Liver (tissue), 9 donors: Measurements from ENCODE around the gene PDE4D. TPM values are rescaled to one million over a fixed set of nuclear protein-coding genes. Genes with fewer than 3 reads are reported as not detected.

Experiments
- DNase-seq: peaks from one replicate; pipeline ENCODE4 v3.0.0-alpha.2; 2017; ENCODE audit warnings: low spot score
- H3K27ac ChIP-seq, 2 donors: one replicate each; pipeline ENCODE4 v1.7.0; 2013; ENCODE audit warnings: inconsistent platforms in 2 of 2, low read length in 2 of 2, control low read depth in 1 of 2, low read depth in 1 of 2, mild to moderate bottlenecking in 1 of 2
- H3K27me3 ChIP-seq, 4 donors: one replicate each; pipeline versions ENCODE4 v1.6.1 to v1.7.0; 2013; ENCODE audit warnings: low read length in 3 of 4, inconsistent platforms in 1 of 4, mild to moderate bottlenecking in 1 of 4, moderate library complexity in 1 of 4; ENCODE audit not compliant: control insufficient read depth in 4 of 4, insufficient read depth in 4 of 4
- H3K36me3 ChIP-seq, 4 donors: one replicate each; pipeline versions ENCODE4 v1.6.1 to v1.7.0; 2013; ENCODE audit warnings: low read length in 3 of 4, mild to moderate bottlenecking in 3 of 4, low read depth in 1 of 4, moderate library complexity in 1 of 4; ENCODE audit not compliant: control insufficient read depth in 4 of 4, insufficient read depth in 3 of 4
- H3K4me1 ChIP-seq, 4 donors: one replicate each; pipeline versions ENCODE4 v1.6.1 to v1.7.0; 2013; ENCODE audit warnings: low read length in 3 of 4, mild to moderate bottlenecking in 3 of 4, moderate library complexity in 1 of 4; ENCODE audit not compliant: control insufficient read depth in 4 of 4, insufficient read depth in 4 of 4
- H3K4me3 ChIP-seq, 3 donors: one replicate each; pipeline versions ENCODE4 v1.6.1 to v1.7.0; 2013; ENCODE audit warnings: low read length in 3 of 3, control low read depth in 1 of 3, low read depth in 1 of 3, mild to moderate bottlenecking in 1 of 3
- H3K9ac ChIP-seq, 2 donors: one replicate each; pipeline ENCODE4 v1.7.0; 2013; ENCODE audit warnings: low read length in 2 of 2, mild to moderate bottlenecking in 2 of 2, moderate library complexity in 2 of 2, control low read depth in 1 of 2, low read depth in 1 of 2
- H3K9me3 ChIP-seq, 4 donors: one replicate each; pipeline versions ENCODE4 v1.6.1 to v1.7.0; 2013; ENCODE audit warnings: low read length in 3 of 4; ENCODE audit not compliant: control insufficient read depth in 4 of 4
- ATF3 ChIP-seq: IDR thresholded peaks from 2 replicates; pipeline ENCODE4 v1.6.1; 2016; ENCODE audit warnings: antibody characterized with exemption
- EGR1 ChIP-seq, 2 donors: IDR thresholded peaks; 2 replicates each; pipeline ENCODE4 v1.6.1; 2016 to 2018; ENCODE audit warnings: antibody characterized with exemption in 2 of 2, low read depth in 2 of 2
- FOXA1 ChIP-seq: IDR thresholded peaks from 2 replicates; pipeline ENCODE4 v1.6.1; 2016; ENCODE audit warnings: antibody characterized with exemption
- FOXA2 ChIP-seq: IDR thresholded peaks from 2 replicates; pipeline ENCODE4 v1.6.1; 2016; ENCODE audit warnings: antibody characterized with exemption
- GABPA ChIP-seq, 2 donors: IDR thresholded peaks in 1 of 2; conservative IDR thresholded peaks in 1 of 2; 2 replicates each; pipeline ENCODE4 v1.6.1; 2016; ENCODE audit warnings: antibody characterized with exemption in 2 of 2, mild to moderate bottlenecking in 1 of 2, moderate library complexity in 1 of 2
- HNF4A ChIP-seq, 2 donors: conservative IDR thresholded peaks; 2 replicates each; pipeline ENCODE4 v1.6.1; 2016; ENCODE audit warnings: antibody characterized with exemption in 2 of 2, mild to moderate bottlenecking in 2 of 2
- HNF4G ChIP-seq: IDR thresholded peaks from 2 replicates; pipeline ENCODE4 v1.6.1; 2016; ENCODE audit warnings: antibody characterized with exemption
- JUND ChIP-seq, 2 donors: IDR thresholded peaks; 2 replicates each; pipeline ENCODE4 v1.6.1; 2016; ENCODE audit warnings: antibody characterized with exemption in 2 of 2
- NR2F2 ChIP-seq: IDR thresholded peaks from 2 replicates; pipeline ENCODE4 v1.6.1; 2016; ENCODE audit warnings: antibody characterized with exemption
- RAD21 ChIP-seq, 2 donors: IDR thresholded peaks; 2 replicates each; pipeline ENCODE4 v1.6.1; 2016; ENCODE audit warnings: antibody characterized with exemption in 2 of 2, mild to moderate bottlenecking in 2 of 2
- RXRA ChIP-seq, 2 donors: IDR thresholded peaks; 2 replicates each; pipeline ENCODE4 v1.6.1; 2017 to 2018; ENCODE audit warnings: antibody characterized with exemption in 2 of 2, mild to moderate bottlenecking in 1 of 2
- SP1 ChIP-seq: IDR thresholded peaks from 2 replicates; pipeline ENCODE4 v1.6.1; 2018; ENCODE audit warnings: antibody characterized with exemption, mild to moderate bottlenecking
- TAF1 ChIP-seq: conservative IDR thresholded peaks from 2 replicates; pipeline ENCODE4 v1.6.1; 2016; ENCODE audit warnings: antibody characterized with exemption, mild to moderate bottlenecking
- YY1 ChIP-seq: IDR thresholded peaks from 2 replicates; pipeline ENCODE4 v1.6.1; 2016; ENCODE audit warnings: antibody characterized with exemption, mild to moderate bottlenecking
- ZBTB33 ChIP-seq: IDR thresholded peaks from 2 replicates; pipeline ENCODE4 v1.6.1; 2016; ENCODE audit warnings: antibody characterized with exemption
- WGBS: extraction: QIAGEN DNeasy Blood & Tissue Kit; methylation state at CpG from one replicate; pipeline ENCODE4 v1.1.7; 2013; 5-methylcytosine and 5-hydroxymethylcytosine counted together
- polyA plus RNA-seq, 2 donors: library from polyadenylated mRNA; stranded (reverse) in 1 of 2; unstranded in 1 of 2; fragments of 200-250 nt in 1 of 2; fragments of >200 nt in 1 of 2; fragmentation: Nextera tagmentation in 1 of 2; extraction: Ambion mirVana in 1 of 2; gene quantifications; one replicate each; pipeline versions ENCODE4 v1.2.1 to v1.2.3, GENCODE V29; 2013 to 2015
- total RNA-seq, 2 donors: library from RNA; depleted of rRNA; stranded (reverse); fragments of >200 nt; gene quantifications; one replicate each; pipeline ENCODE4 v1.2.3, GENCODE V29; 2014
- TF ChIP-seq, protein P1 (sequence below): IDR thresholded peaks from 2 replicates; pipeline ENCODE4 v1.6.1; 2016; ENCODE audit warnings: antibody characterized with exemption
- TF ChIP-seq, protein P2 (sequence below): IDR thresholded peaks from 2 replicates; pipeline ENCODE4 v1.6.1; 2016; ENCODE audit warnings: antibody characterized with exemption, mild to moderate bottlenecking
- TF ChIP-seq, protein P3 (sequence below): fragments of 150-350 bp; IDR thresholded peaks from 2 replicates; pipeline ENCODE4 v1.5.1; 2017; ENCODE audit warnings: improper control_type of control experiment, low read depth, low read length; ENCODE audit not compliant: missing input control
- donor health status: healthy.
- donor health status: healthy.
- donor health status: healthy.
- donor health status: healthy.
- donor health status: healthy.

The PDE4D gene
- total and polyA plus RNA-seq, 4 donors = 0.67 to 11.9 (median 6.5) TPM

DNA sequence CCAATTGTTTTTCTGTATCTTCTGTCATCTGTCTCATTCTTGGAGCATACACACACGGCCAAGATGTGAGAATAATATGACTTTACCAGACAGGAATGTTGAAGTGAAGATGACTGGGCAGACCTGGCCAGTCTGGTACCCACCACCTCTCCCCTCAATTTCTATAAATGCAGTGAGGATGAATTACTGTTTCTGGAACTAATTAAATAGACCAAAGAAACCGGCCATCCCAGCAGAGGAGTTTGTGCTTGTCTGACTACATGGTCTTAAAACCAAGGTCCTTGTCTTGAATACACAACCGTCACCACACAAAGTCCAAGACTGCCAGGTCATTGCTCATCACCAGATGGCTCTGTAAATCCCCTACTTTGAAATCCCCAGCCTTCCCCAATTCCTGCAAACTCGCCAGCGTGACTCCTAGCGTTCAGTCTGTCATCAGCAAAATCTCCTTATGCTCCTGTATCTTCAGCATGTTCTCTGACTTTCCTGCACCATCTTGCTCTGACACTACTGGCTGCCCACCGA lies 147.2 kb downstream of the PDE4D start:
- no peaks in the 10 kb centered on the region for H3K27me3 ChIP-seq
- H3K27ac ChIP-seq = no peak overlapping the region
- 89% methylated on average over 7 of the region's 7 CpGs for WGBS
- H3K36me3 ChIP-seq = no peaks in the 10 kb centered on the region
- no peak overlapping the region for H3K4me3 ChIP-seq
- no peak for DNase-seq
- TF ChIP-seq, protein P1, sequence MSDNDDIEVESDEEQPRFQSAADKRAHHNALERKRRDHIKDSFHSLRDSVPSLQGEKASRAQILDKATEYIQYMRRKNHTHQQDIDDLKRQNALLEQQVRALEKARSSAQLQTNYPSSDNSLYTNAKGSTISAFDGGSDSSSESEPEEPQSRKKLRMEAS = no peak
- no peak for TF ChIP-seq SP1
- TF ChIP-seq, protein P2, sequence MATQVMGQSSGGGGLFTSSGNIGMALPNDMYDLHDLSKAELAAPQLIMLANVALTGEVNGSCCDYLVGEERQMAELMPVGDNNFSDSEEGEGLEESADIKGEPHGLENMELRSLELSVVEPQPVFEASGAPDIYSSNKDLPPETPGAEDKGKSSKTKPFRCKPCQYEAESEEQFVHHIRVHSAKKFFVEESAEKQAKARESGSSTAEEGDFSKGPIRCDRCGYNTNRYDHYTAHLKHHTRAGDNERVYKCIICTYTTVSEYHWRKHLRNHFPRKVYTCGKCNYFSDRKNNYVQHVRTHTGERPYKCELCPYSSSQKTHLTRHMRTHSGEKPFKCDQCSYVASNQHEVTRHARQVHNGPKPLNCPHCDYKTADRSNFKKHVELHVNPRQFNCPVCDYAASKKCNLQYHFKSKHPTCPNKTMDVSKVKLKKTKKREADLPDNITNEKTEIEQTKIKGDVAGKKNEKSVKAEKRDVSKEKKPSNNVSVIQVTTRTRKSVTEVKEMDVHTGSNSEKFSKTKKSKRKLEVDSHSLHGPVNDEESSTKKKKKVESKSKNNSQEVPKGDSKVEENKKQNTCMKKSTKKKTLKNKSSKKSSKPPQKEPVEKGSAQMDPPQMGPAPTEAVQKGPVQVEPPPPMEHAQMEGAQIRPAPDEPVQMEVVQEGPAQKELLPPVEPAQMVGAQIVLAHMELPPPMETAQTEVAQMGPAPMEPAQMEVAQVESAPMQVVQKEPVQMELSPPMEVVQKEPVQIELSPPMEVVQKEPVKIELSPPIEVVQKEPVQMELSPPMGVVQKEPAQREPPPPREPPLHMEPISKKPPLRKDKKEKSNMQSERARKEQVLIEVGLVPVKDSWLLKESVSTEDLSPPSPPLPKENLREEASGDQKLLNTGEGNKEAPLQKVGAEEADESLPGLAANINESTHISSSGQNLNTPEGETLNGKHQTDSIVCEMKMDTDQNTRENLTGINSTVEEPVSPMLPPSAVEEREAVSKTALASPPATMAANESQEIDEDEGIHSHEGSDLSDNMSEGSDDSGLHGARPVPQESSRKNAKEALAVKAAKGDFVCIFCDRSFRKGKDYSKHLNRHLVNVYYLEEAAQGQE = no peak
- no peak for TF ChIP-seq YY1
- no peak for TF ChIP-seq FOXA2
- TF ChIP-seq FOXA1 = no peak
- TF ChIP-seq TAF1 = no peak
- no peak for TF ChIP-seq RXRA (IDR thresholded peaks at IDR 0.05)
- H3K9ac ChIP-seq = no peak overlapping the region
- no peaks in the 10 kb centered on the region for H3K9me3 ChIP-seq
- no peaks in the 10 kb centered on the region for H3K4me1 ChIP-seq

GRCh38 chr5:59745415-59745863 lies 148.1 kb downstream of the PDE4D start:
- peak overlapping the region in 1 of 2 donors; percentile 57 for H3K27ac ChIP-seq
- no peak overlapping the region for H3K9ac ChIP-seq
- no peaks in the 10 kb centered on the region for H3K4me1 ChIP-seq
- H3K27me3 ChIP-seq = no peaks in the 10 kb centered on the region
- no peak overlapping the region for H3K4me3 ChIP-seq
- H3K9me3 ChIP-seq = no peaks in the 10 kb centered on the region
- no peaks in the 10 kb centered on the region for H3K36me3 ChIP-seq
- 53% methylated on average over 7 of the region's 7 CpGs for WGBS
- DNase-seq = no peak
- TF ChIP-seq EGR1 (IDR thresholded peaks at IDR 0.05; ENCODE audit: low read depth in 2 of 2) (no peak), RXRA (IDR thresholded peaks at IDR 0.05) (no peak), NR2F2 (no peak), HNF4A (conservative IDR thresholded peaks at IDR 0.05) (peak in 1 of 2 donors; percentile 20), FOXA1 (no peak), ATF3 (no peak), TAF1 (no peak), SP1 (peak; percentile 33), FOXA2 (no peak), JUND (IDR thresholded peaks at IDR 0.05) (no peak), RAD21 (IDR thresholded peaks at IDR 0.05) (peak in 1 of 2 donors; percentile 20), GABPA (IDR thresholded peaks at IDR 0.05 in 1 of 2, conservative IDR thresholded peaks at IDR 0.05 in 1 of 2) (no peak), HNF4G (no peak), ZBTB33 (no peak), YY1 (no peak)
- TF ChIP-seq, protein P2 = no peak
- TF ChIP-seq, protein P1 = no peak
- TF ChIP-seq, protein P3, sequence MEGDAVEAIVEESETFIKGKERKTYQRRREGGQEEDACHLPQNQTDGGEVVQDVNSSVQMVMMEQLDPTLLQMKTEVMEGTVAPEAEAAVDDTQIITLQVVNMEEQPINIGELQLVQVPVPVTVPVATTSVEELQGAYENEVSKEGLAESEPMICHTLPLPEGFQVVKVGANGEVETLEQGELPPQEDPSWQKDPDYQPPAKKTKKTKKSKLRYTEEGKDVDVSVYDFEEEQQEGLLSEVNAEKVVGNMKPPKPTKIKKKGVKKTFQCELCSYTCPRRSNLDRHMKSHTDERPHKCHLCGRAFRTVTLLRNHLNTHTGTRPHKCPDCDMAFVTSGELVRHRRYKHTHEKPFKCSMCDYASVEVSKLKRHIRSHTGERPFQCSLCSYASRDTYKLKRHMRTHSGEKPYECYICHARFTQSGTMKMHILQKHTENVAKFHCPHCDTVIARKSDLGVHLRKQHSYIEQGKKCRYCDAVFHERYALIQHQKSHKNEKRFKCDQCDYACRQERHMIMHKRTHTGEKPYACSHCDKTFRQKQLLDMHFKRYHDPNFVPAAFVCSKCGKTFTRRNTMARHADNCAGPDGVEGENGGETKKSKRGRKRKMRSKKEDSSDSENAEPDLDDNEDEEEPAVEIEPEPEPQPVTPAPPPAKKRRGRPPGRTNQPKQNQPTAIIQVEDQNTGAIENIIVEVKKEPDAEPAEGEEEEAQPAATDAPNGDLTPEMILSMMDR = no peak
